GM12872 (cell line): ENCODE data around the gene CTNND2.

Experiments used
- TF ChIP-seq, protein P1 (sequence below): IDR thresholded peaks from 3 replicates; pipeline ENCODE4 v1.5.1; 2011; ENCODE audit warnings: low read depth, mild to moderate bottlenecking, low read length, moderate library complexity; ENCODE audit not compliant: insufficient read depth

CTNND2 gene

GRCh38 chr5:11734369-11734768 is 169.9 kb downstream of the CTNND2 start:
- TF ChIP-seq, protein P1, sequence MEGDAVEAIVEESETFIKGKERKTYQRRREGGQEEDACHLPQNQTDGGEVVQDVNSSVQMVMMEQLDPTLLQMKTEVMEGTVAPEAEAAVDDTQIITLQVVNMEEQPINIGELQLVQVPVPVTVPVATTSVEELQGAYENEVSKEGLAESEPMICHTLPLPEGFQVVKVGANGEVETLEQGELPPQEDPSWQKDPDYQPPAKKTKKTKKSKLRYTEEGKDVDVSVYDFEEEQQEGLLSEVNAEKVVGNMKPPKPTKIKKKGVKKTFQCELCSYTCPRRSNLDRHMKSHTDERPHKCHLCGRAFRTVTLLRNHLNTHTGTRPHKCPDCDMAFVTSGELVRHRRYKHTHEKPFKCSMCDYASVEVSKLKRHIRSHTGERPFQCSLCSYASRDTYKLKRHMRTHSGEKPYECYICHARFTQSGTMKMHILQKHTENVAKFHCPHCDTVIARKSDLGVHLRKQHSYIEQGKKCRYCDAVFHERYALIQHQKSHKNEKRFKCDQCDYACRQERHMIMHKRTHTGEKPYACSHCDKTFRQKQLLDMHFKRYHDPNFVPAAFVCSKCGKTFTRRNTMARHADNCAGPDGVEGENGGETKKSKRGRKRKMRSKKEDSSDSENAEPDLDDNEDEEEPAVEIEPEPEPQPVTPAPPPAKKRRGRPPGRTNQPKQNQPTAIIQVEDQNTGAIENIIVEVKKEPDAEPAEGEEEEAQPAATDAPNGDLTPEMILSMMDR = no peak

GRCh38 chr5:11733840-11734192 is 170.4 kb downstream of the CTNND2 start:
- TF ChIP-seq, protein P1 = no peak

GRCh38 chr5:11733185-11733839 is 170.9 kb downstream of the CTNND2 start:
- TF ChIP-seq, protein P1 = no peak

- TF ChIP-seq, protein P1 = no peak
Measured at GRCh38 chr5:11724940-11725339, 179.3 kb downstream of the CTNND2 start.

DNA sequence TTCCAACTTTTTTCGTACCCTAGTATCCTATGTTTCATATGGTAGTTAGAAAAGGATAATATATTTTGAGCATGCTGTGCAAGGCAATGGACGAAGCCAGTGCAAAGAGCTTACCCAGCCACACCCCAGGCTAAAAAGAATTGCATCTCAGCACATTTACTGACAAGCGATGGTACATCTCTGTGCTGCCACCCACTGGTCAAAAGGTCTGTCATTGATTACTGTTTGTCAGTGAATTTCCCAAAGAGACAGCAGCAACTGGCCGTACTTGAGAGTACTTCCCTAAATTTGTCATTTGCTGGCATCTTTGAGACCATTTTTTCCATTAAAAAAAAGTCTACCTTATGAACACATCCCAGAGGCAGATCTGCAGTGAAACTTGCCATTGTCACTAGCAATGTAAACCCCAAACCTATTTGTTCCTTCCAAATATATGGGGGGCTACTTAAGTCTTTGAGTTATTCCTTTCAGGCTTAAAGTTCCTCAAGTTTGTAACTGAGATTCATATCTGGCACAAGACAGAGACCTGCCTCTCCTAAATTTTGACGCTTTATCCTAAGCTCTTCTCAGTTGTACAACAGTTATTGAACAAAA is 184.3 kb downstream of the CTNND2 start:
- TF ChIP-seq, protein P1 = peak; percentile 54

GRCh38 chr5:11715461-11716196 is 188.6 kb downstream of the CTNND2 start:
- TF ChIP-seq, protein P1 = no peak

GRCh38 chr5:11711932-11712331 is 192.3 kb downstream of the CTNND2 start:
- TF ChIP-seq, protein P1 = no peak
